Measurements from ENCODE around the gene CCR2.
"Not testable (repeated sequence)": the region's sequence is repeated elsewhere in the genome, so short reads cannot be mapped to it uniquely, and the experiment has no call there.

The CCR2 gene

GRCh38 chr3:46353647-46354410 is at the start of gene CCR2:
Gene CCR2, plus strand, starts transcription at chr3:46354111. Its CDS starts 3,417 bp downstream, at chr3:46357528.
- DNase-seq: peak; percentile 13 to 44

DNA sequence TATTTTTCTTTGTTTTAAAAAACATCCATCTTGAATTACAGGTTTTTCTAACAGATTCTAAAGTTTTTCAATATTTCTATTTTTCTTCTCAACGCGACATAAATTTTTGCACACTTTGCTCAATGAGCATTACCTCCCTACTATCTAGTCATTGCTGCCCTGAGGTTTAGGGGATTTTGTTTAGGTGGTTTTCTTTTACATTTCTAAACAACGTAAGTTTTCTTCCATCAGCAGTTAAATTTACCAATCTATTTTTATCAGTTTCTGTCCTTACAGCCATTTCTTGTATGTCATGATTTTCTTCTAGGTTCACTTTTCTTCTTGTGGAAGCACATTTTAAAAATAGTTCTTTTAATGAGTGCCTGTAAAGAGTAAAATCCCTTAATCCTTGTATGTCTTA is 49.2 kb upstream of the CCR2 start:
- no peak for DNase-seq

GRCh38 chr3:46312991-46313390 is 40.9 kb upstream of the CCR2 start:
- DNase-seq: no peak

DNA sequence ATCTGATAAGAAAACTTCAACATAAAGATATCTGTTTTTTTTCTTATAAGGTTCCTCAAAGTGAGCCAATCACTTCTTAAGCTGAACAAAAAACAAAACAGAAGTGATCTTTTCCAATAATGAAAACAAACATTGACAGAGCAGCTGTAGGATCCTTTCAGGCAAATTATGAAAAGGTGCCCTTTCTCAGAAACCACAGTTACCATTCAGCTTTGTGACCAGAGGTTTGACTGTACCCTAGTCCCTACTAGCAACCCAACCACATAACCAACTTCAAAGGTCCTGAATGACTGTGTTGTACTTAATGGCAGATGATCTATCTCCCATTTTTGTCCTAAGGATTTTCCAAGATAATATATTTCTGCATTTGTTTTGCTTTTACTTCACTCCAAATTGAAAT is 39.4 kb upstream of the CCR2 start:
- DNase-seq: no peak

- DNase-seq: no peak
Observed at GRCh38 chr3:46316206-46316605, 37.7 kb upstream of the CCR2 start.

GRCh38 chr3:46318207-46318927 is 35.5 kb upstream of the CCR2 start:
- no peak for DNase-seq

GRCh38 chr3:46321461-46322104 is 32.3 kb upstream of the CCR2 start:
- no peak for DNase-seq

DNA sequence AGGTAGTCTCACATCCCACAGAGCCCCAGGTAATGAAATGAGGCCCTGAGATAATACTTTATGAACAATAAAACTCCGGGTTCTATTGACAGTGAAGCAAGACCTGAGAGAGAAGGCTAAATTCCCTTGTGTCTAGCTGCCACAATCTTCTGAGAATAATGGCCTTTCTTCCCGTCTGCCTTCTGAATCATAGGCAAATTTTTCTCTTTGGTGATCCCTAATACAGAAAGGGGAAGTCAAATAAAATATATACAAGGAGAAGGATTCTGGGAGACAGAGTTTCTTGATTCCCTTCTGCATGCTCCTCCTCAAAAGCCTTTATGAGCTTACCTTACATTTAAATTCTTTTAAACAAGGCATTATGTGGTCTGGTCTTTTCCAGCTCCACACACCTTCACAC is 29.9 kb upstream of the CCR2 start:
- no peak for DNase-seq

DNA sequence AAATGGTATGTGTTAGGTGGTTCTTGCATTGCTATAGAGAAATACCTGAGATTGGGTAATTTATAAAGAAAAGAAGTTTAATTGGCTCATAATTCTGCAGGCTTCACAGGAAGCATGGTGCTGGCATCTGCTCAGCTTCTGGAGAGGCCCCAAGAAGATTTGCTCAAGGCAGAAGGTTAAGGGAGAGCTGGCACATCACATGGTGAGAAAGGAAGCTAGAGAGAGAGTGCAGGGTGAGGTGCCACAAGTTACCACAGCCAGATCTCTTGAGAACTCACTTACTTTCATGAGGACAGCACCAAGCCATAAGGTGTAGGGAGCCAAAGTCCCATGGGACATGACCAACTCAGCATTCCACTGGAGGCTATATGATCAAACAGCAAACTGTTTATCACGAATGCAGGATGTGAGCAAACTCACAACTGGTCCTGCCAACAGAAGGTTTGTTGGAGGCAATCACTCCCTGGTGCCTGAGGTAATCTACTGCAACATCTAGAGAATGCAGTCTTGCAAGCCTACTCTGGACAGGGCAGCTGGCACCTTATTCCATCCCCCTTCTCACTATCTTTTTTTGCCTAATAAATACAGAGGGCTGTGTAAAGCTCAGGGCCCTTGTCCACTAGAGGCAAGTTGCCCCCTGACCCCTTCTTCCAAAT is 28.1 kb upstream of the CCR2 start:
- no peak for DNase-seq

- DNase-seq: not testable (repeated sequence)
Observed at GRCh38 chr3:46330676-46331075, 23.2 kb upstream of the CCR2 start.

DNA sequence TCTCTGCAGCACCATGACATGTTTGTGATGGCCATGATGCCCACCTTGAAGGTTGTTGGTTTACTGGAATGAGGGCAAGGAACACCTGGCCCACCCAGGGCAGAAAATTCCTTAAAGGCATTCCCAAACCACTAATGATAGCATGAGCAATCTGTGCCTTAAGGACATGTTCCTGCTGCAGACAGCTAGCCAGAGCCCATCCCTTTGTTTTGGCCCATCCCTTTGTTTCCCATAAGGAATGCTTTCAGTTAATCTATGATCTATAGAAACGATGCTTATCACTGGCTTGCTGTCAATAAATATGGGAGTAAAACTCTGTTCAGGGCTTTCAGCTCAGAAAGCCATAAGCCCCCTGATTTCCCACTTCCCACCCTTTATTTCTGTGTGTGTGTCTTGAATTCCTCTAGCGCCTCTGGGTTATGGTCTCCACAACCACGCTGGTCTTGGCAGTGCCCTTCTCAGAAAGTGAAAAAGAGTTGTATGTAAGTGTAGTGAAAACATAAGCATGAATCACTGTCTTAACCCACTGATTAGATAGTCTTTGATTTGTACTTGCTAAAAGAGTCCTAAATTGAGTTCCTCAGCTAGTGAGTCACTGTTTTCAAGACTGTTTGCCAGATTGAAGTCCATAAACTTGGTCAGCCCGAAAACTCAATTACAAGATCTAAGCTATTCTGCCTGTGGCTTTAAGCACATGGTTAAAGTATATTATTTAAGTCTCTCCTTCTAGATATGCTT is 19.0 kb upstream of the CCR2 start:
- DNase-seq: no peak

DNA sequence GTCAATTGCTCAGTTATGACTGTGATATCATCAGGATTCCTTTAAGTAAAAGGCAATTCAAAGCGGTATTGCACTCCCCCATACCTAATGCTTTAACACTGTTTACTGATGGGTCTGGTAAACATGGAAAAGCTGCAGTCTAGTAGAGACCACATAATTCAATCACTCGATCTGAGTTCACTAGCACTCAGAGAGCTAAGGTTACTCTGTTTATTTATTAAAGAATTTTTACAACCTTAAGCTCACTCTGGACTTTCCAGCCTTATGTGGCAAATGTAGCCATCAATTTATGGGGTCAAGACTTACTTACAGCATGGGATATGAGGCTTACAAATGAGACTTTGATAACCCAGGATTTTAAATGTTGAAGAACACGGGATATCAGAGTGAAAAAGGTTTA is 18.4 kb upstream of the CCR2 start:
- no peak for DNase-seq

- DNase-seq: no peak
Observed at GRCh38 chr3:46337911-46338310, 16.0 kb upstream of the CCR2 start.

GRCh38 chr3:46338840-46339239 is 15.1 kb upstream of the CCR2 start:
- DNase-seq: no peak

GRCh38 chr3:46344476-46344875 is 9.4 kb upstream of the CCR2 start:
- no peak for DNase-seq

DNA sequence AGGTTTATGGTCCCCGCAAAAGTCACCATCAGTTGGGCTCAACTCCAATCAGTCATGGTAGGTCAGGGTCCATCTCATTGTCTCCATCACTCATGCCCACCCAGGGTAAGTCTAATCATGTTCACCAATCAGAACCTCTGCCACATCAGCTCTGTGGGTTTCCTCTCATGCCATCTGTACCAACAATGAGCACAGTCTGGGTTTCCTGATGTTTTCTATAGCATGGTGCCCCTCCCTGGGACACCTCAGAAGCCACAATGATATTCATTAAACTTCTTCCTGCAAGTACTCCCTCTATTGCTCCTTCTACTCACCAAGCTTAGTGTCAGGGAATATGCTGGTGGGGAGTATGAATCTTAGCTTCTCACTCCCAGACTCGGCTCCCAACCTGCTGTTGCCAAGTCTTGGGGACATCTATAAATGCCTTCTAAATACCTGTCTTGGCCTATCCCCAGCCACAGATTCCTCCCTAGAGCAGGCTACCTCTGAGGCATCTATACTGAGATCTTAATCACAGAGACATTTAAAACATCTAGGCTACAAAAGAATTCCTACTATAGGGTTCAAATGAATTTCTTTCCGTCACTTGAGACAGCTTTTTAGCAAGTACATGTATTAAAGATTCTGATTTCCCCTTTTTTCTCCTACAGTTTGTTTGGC is 5.0 kb upstream of the CCR2 start:
- no peak for DNase-seq

DNA sequence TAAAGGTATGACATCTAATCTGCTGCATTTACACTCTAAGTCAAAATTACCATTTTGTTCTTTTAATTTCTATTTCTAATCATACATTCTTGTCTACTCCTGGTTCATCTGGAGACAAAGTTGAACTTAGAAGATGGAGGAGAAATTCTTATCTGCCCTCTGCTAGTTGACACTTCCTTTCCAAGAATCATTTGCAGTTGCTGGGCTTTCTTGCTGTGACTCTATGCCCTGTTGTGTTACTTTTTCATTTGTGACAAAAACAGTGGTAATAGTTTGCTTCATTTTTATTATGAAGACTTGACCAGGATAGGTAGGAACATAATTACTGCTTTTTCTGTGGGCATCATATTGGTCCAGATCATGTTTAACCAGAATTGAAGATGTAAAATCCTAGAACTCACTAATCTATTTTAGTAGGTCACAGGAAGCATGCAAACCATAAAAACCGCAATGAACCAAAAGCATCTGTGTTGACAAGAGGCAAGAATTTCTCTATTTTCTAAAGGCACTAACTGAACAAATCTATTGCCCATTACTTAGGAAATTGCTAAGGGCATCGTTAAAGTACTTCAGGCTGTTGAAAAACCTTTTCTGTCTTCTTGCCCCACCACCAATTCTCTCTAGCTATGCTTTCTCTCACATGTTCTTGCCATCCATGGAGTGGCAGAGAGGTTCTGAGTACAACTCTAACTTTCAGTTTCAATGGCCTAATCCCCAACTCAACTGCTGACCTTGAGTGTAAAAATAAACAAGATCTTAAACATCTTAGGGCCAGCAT is 4.2 kb upstream of the CCR2 start:
- DNase-seq: no peak

GRCh38 chr3:46350262-46350565 is 3.7 kb upstream of the CCR2 start:
- no peak for DNase-seq

- DNase-seq: no peak
Observed at GRCh38 chr3:46351646-46352045, 2.3 kb upstream of the CCR2 start.

GRCh38 chr3:46353090-46353489 is 821 bp upstream of the CCR2 start:
- DNase-seq: no peak

DNA sequence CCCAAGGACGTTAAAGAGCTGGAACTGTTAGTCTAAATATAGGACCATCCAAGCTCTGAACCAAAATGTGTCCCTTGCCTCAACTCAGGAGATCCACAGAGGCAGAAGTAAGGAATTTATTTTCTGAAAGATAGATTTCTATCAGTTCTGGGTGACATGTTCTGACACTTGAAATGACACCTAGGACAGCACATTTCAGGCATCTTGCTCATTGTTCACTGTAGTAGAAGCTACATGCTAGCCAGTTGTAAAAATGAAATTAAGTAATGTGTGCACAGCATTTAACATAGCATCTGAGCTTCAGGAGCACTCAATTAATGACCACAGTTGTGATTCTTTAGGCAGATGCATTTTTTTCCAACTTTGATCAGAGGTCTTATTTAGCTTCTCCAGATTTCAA is 567 bp downstream of the CCR2 start:
- DNase-seq: no peak

DNA sequence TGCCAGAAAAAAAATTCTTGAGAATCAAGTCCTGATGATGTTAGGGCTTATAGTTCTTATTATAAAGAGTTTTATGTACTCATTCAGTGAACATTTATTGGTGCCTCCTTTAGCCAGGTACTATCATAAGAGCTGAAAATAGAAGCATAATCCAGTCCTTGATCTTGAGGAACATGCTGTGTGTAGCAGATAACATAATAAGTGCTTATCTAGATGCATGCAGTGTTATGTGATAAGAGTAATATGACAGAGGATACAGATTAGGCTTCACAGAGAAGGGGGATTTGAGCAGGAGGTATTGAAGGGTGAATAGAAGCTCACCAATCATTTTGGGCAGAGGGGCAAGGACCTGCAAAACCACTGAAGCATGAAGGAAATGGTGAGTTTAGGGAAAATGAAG is 1.1 kb downstream of the CCR2 start:
- no peak for DNase-seq

Data from activated CD4-positive, alpha-beta T cell treated with anti-CD3 and anti-CD28 coated beads for 4 hours (primary cell).